DND-41 (cell line): ENCODE results near the gene TBX18.

ENCODE experiments used
- EZH2 ChIP-seq: IDR thresholded peaks from 3 replicates; pipeline ENCODE4 v1.6.1; 2012; ENCODE audit warnings: borderline replicate concordance, low read depth, mild to moderate bottlenecking, moderate library complexity, low read length, inconsistent platforms; ENCODE audit not compliant: severe bottlenecking
- TF ChIP-seq, protein P1 (sequence below): IDR thresholded peaks from 2 replicates; pipeline ENCODE4 v1.5.1; 2012; ENCODE audit warnings: borderline replicate concordance, low read length, moderate library complexity, mild to moderate bottlenecking; ENCODE audit not compliant: poor library complexity, severe bottlenecking; ENCODE audit errors: extremely low read depth

DNA sequence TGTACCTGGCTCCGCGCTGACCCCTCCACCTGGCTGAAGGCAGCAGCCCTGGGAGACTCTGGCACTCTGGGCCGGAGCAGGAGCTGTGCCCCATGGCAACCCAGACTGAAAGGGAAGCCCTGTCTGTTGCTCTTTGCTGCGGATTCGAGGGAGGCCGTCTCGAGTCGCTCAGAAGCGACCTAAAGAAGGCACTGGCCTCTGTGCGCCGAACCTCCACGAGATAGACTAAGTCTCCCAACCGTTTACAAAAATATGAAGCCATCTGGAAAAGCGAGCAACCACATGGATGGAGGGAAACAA lies 10.5 kb upstream of the TBX18 start:
- TF ChIP-seq, protein P1, sequence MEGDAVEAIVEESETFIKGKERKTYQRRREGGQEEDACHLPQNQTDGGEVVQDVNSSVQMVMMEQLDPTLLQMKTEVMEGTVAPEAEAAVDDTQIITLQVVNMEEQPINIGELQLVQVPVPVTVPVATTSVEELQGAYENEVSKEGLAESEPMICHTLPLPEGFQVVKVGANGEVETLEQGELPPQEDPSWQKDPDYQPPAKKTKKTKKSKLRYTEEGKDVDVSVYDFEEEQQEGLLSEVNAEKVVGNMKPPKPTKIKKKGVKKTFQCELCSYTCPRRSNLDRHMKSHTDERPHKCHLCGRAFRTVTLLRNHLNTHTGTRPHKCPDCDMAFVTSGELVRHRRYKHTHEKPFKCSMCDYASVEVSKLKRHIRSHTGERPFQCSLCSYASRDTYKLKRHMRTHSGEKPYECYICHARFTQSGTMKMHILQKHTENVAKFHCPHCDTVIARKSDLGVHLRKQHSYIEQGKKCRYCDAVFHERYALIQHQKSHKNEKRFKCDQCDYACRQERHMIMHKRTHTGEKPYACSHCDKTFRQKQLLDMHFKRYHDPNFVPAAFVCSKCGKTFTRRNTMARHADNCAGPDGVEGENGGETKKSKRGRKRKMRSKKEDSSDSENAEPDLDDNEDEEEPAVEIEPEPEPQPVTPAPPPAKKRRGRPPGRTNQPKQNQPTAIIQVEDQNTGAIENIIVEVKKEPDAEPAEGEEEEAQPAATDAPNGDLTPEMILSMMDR, result no peak
- no peak for TF ChIP-seq EZH2
